KOPT-K1 (cell line): ENCODE results near the gene ADH4.
"Not testable (repeated sequence)": the region's sequence is repeated elsewhere in the genome, so short reads cannot be mapped to it uniquely, and the experiment has no call there.

ENCODE experiments used
- H3K27ac ChIP-seq: fragments of 200-600 bp; sonication (generic); 2 replicates; pipeline ENCODE4 v1.5.1; 2016; ENCODE audit warnings: antibody characterized with exemption, mild to moderate bottlenecking, low read depth, low read length; ENCODE audit not compliant: poor library complexity, severe bottlenecking
- H3K36me3 ChIP-seq: fragments of 200-600 bp; sonication (generic); 2 replicates; pipeline ENCODE4 v1.5.1; 2017; ENCODE audit warnings: antibody characterized with exemption, mild to moderate bottlenecking, low read length, moderate library complexity; ENCODE audit not compliant: insufficient read depth
- H3K9me3 ChIP-seq: fragments of 200-600 bp; sonication (generic); 2 replicates; pipeline ENCODE4 v1.5.1; 2017; ENCODE audit warnings: antibody characterized with exemption, low read length, mild to moderate bottlenecking; ENCODE audit not compliant: insufficient read depth, poor library complexity, severe bottlenecking

Gene ADH4

DNA sequence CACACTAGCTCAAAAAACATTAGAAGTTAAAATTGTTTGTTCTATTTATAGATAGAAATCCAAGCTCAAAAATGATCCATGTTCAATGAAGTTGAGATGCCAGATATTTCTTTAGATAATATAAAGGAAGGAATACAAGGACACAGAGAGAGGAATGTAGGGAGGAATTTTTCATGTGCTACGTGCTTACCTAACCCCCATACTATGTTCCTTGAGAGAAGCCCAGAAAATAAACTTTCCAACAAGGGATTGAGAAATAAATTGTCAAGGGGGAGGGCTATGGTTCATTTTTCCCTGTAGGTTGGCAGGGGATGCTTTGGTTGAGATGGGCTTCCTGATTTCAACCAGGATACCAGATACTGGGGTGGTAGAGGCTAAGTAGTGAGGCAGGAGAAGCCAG, 39.9 kb downstream of the ADH4 start:
- H3K27ac ChIP-seq: no peak overlapping the region
- H3K36me3 ChIP-seq: no peaks in the 10 kb centered on the region

DNA sequence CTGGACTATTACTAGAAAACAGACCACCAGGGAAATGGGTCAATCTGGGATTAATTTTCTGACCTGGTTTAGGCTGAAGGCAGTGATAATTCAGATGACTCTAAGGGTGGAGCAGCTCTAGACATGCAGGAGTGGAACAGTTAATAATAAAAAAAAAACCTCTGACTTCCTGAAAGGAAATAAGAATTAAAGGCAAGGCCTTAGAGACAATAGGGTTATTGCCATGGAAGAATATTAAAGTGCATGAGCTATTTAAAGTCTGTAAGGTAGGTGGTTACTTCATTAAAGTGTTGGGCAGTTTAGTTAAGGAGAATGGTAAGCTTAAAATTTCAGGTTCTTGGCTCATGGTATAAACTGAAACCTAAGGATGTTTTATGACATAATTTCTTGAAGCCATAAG, 40.9 kb downstream of the ADH4 start:
- Histone ChIP-seq H3K9me3 (no peaks in the 10 kb centered on the region), H3K27ac (no peak overlapping the region), H3K36me3 (no peaks in the 10 kb centered on the region)

More for the DNA sequence above, 39.9 kb downstream of the ADH4 start:
- H3K9me3 ChIP-seq: no peaks in the 10 kb centered on the region

DNA sequence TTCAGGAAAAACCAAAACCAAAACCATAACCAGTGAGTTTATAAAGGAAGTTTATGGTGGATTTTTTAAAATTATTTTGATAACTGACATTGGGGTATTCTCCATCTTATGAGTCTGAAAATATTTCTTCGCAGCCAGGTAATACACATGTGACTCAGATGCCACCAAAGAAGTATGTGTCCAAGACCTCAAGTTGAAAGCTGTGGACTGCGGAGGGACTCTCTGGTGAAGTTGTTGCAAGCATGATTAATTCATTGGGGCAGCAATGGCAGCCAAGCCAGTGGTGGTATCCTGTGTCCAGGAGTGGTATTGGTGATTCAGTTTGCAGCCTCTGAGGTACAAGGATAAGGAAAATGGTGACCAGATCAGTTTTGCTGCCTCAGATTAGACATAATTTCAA, 41.5 kb downstream of the ADH4 start:
- Histone ChIP-seq H3K27ac (no peak overlapping the region), H3K36me3 (no peaks in the 10 kb centered on the region), H3K9me3 (no peaks in the 10 kb centered on the region)

DNA sequence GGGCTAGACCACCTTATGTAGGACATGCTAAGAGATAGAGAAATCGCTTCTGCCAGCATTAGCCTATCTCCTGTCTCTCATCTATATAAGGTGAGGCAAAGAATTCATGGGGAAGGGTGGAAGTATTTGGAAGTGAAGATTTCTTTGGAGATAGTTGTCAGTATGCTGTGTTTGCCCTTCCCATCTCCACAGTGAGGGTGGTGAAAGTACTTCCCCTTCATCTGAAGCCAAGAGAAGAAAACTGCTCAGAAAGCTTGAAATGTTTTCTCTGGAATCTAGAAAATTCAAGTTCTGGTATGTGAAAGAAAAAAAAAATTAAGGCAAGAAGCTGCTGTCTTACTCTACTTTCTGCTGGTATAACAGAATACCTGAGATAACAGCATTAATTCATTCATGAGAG, 43.2 kb downstream of the ADH4 start:
- Histone ChIP-seq H3K36me3 (no peaks in the 10 kb centered on the region), H3K9me3 (no peaks in the 10 kb centered on the region), H3K27ac (no peak overlapping the region)

DNA sequence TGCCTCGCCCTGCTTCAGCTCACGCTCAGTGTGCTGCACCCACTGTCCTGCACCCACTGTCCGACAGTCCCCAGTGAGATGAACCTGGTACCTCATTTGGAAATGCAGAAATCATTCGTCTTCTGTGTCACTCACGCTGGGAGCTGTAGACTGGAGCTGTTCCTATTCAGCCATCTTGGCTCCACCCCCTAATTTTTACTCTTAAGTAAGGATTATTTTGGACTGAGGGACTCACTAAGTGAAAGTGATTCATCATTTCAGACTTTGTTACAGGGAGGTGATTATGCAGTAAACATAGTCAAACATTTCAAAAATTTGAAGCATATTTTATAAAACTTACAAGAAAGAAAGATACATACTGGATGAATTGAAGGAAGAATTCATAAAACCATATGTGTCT, 44.3 kb downstream of the ADH4 start:
- H3K27ac ChIP-seq, H3K36me3 ChIP-seq, H3K9me3 ChIP-seq: not testable (repeated sequence)

DNA sequence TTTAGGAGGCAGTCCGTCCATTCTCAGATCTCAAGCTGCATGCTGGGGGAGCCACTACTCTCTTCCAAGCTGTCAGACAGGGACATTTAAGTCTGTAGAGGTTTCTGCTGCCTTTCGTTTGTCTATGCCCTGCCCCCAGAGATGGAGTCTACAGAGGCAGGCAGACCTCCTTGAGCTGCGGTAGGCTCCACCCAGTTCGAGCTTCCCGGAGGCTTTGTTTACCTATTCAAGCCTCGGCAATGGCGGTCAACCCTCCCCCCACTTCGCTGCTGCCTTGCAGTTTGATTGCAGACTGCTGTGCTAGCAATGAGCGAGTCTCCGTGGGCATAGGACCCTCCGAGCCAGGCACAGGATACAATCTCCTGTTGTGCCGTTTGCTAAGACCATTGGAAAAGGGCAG, 44.8 kb downstream of the ADH4 start:
- Histone ChIP-seq H3K9me3 (no peaks in the 10 kb centered on the region), H3K36me3 (no peaks in the 10 kb centered on the region), H3K27ac (no peak overlapping the region)

DNA sequence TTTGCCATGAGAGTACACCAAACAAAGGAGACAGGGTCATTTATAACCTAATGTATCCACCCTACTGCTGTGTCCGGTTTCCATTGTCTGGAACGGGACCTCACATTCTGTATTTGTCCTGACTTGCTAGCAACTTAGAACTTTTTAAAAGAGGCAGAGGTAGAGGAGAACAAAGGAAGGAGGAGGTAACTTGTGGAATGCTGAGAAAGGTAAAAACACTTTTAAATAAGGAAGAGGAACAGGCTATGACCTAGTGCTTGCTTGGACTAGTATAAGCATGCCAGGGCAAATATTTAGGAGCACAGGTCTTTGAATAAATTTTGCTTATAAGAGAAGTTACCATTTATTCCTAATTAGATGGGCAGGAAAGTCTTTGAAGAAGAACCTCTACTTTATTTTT, 52.3 kb downstream of the ADH4 start:
- not testable (repeated sequence) for H3K9me3 ChIP-seq, H3K36me3 ChIP-seq, H3K27ac ChIP-seq

DNA sequence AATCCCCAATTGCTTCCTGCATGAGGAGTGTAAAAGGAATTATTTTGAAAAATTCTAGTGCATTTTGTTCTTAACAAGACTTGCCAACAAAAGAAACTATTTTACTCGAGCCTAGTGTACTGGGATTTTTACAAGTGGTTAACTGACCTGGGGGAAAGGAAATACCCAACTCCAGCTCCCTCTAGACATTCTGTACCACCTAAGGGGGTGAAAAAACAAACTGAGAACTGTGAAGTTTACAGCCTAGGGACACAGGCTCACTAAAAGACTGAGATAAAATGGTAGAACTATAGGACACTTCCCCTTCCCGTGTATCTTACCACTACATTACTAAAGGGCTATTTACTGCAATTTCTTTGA, 52.9 kb downstream of the ADH4 start:
- Histone ChIP-seq H3K27ac (no peak overlapping the region), H3K9me3 (no peaks in the 10 kb centered on the region), H3K36me3 (no peaks in the 10 kb centered on the region)

DNA sequence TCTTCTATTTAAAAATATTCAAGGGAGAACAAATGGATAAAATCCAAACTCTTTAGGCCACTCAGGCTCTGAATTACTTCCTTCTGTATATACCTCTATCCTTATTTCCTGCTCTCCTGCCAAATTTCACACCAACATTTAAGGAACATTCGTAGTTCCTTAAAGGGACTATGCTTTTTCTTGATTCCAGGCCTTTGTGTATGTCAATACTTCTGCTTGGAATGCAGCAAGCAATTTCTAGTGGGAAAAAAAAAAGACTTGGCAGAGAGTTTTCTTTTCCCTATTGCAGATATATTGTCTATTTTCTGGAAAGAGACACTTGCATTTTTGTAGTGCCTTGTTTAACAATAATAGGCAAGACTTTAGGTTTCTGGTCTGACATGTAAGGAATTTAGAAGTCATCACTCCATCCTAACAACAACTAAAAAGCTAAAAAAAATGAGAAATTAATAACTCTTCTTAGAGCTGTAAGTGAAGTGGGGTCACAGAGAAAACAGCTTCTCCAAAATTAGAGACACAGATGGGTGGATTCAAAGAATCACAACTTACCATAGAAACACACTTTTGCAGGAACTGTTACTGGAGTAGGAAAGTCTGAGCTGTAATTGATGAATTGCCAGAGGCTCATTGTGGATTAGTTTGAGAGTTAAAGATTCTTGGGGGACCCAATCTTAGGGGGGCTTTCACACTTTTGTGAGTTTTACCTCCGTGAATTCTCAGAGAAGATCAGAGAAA, 53.4 kb downstream of the ADH4 start:
- no peaks in the 10 kb centered on the region for H3K9me3 ChIP-seq
- H3K27ac ChIP-seq: no peak overlapping the region
- peaks cover 2% of the 10 kb centered on the region; the same call in 1 of the 2 replicates for H3K36me3 ChIP-seq

DNA sequence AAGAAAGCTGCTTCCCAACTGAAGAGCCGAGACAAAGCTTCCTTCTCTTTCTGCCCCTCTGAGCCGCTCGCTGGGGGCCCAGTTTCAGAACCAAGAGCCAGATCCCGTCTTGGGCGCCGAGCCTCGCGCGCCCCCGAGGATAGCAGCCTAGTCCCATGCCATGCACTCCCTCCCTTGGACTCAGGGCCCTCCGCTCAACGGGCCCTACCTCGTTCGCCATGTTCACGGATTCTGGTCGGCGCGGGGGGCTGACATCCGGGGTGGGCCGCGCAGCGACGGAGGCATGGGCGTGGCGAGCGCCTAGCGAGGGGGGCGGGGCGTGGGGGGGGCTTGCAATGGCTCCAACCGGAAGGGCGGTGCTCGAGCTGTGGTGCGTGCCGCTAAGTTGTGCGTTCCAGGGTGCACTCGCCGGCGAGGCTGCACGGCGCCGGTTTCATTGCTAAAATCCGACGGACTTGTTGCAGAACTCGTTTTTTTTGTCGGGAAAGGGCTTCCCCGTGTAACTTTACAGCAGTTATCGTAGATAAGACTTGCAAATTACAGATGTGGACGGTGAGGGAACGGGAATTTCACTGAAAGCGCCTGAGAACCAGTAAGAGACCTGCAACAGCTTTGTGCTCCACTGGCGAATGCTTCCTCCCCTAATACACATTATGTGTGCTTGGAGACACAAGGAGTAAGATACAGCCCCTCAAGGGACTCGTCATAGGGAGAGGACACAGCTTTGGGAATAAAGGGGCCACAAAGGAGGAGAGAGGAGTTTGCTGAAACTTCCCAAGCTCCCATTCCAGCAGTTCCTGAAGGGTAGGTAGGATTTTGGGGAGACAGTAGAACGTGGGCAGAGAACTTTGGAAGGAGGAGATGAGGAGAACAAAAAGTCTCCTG, 55.4 kb downstream of the ADH4 start, which contains the start of gene ADH5:
Gene ADH5 (minus strand): TSS at position 308 of the 885 bp plus-strand sequence. CDS start 88 bp downstream, at position 220.
- H3K9me3 ChIP-seq: no peaks in the 10 kb centered on the region
- H3K36me3 ChIP-seq: peaks cover 21% of the 10 kb centered on the region
- H3K27ac ChIP-seq: peak within 1 kb of the TSS; percentile 85

DNA sequence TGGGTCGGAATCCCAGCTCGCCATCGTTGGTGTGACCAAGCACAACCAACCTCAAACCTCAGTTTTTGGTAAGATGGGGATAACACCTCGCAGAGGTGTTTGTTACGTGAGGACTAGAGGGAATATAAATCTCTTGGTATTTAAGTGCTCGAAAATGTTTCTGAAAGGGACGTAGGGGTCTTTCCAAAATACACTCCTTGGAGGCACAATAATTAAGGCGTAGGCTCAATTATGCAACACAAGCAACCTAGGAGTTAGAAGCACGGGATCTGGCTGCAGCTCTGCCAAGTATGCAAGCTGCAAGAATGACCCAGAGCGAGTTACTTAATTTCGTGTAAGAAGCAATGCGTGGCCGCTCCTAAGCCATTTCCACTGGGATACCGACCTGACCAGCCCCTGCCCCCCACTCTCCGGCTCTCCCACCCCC, 56.1 kb downstream of the ADH4 start:
- Histone ChIP-seq H3K27ac (peak overlapping the region; percentile 85), H3K36me3 (peaks cover 28% of the 10 kb centered on the region), H3K9me3 (no peaks in the 10 kb centered on the region)

DNA sequence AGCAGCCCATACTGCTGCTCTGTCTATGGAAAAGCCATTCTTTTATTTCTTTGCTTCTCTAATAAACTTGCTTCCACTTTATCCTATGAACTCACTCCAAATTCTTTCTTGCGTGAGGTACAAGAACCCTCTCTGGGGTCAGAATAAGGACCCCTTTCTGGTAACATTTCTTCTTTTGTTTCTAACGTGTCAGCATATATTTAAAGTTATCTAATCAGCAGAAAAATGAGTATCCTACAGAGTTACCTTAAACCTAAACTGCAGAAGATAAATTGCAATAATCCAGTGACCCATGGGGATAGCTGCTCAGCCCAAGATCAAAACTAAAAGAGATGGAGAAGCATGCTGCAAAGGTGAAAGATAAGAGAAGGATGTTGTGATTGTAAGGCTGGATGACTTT, 59.5 kb downstream of the ADH4 start:
- peaks cover 63% of the 10 kb centered on the region for H3K36me3 ChIP-seq
- no peak overlapping the region for H3K27ac ChIP-seq
- no peaks in the 10 kb centered on the region for H3K9me3 ChIP-seq

DNA sequence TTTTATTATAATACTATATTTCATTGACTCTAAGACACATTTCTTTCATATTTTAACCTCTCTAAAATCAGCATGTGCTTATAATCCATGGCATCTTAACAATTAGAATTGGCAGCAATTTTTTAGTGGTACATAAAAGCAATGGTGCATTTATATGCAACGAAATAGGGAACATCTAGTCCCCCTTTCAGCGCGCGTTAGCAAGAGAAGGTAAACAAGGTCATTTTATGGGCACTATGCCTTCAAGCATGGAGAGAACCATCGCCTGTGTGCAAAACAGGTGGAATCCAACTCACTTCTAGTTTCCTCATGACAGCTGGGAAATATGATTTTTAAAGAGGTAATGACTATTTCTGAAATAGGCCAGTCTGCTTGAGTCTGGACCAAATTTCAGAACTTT, 61.9 kb downstream of the ADH4 start:
- no peak overlapping the region for H3K27ac ChIP-seq
- H3K9me3 ChIP-seq: no peaks in the 10 kb centered on the region
- H3K36me3 ChIP-seq: peaks cover 87% of the 10 kb centered on the region

DNA sequence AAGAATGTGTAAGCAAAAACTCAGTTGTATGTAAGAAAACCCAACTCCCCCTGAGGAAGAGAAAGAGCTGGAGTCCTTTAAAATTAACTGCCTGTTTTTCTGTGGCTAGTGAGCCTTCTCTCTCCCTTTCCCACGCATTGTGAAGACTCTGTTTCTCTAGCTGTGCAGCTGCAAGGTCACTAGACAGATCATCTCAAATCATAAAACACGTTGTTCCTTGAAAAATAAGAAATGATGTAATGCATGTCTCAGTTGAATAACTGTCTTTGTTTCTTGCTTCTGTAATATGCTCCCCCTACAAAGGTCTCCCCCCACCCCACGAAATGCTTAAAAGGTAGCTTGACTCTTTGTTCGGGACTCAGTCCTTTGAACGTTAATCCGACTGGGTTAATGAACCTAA, 63.2 kb downstream of the ADH4 start:
- H3K9me3 ChIP-seq, H3K27ac ChIP-seq: not testable (repeated sequence)
- peaks cover 100% of the 10 kb centered on the region for H3K36me3 ChIP-seq

DNA sequence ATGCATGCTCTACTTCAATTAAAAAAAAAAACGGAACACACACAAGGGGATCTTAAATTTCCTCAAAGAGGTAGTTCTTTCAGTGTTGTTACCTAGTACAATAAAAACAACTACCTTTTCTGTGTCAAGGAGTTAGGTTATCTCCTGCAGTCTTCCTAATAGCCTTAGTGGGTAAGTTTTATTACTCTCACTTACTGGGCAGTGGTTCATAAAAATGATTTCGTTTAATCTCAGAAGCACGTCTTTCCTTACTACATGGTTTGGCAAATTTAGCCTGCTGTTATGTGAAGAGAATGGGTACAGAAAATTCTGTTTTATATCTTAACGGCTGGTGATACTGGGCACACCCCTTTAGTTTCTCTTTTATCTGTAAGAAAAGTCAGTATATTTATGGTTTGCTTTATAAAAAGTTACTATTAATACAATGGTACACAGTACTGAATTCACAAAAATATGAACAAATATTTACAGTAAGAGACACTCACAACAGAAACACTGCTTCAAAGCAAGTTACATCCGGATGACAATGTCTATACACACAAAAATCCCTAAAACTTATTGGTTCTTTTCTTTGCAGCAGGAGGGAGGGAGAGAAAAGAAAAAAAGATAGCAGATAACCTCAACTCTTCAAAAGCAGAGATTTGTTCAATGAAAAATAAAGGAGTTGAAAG, 64.3 kb downstream of the ADH4 start:
- Histone ChIP-seq H3K36me3 (peaks cover 100% of the 10 kb centered on the region), H3K9me3 (no peaks in the 10 kb centered on the region), H3K27ac (no peak overlapping the region)
